Cardiac fibroblast (primary cell): ENCODE data around the gene GIGYF1.
"Not testable (repeated sequence)": the region's sequence is repeated elsewhere in the genome, so short reads cannot be mapped to it uniquely, and the experiment has no call there.

Experiments
- DNase-seq, 2 donors: peaks; one replicate each; pipeline versions ENCODE4 v3.0.0 to v3.0.0-alpha.2; 2010; ENCODE audit warnings: low read depth in 2 of 2
- H3K4me3 ChIP-seq, 2 donors: replicated peaks in 1 of 2; 1 replicate in 1 of 2; 2 replicates in 1 of 2; pipeline ENCODE4 v1.5.1; 2011; ENCODE audit warnings: low read depth in 2 of 2, low read length in 2 of 2, mild to moderate bottlenecking in 2 of 2, moderate library complexity in 1 of 2
- CTCF ChIP-seq: IDR thresholded peaks from one replicate; pipeline ENCODE4 v1.5.1; 2011; ENCODE audit warnings: low read depth, mild to moderate bottlenecking, low read length, inconsistent platforms

GIGYF1 gene

GRCh38 chr7:100720279-100720670, 26.2 kb upstream of the GIGYF1 start, which contains the start of gene EPO:
Gene EPO (plus strand): TSS chr7:100720468. CDS start chr7:100720981, 513 bp downstream.
- TF ChIP-seq CTCF, result no peak
- no peak for DNase-seq
- H3K4me3 ChIP-seq, result no peak within 1 kb of the TSS

GRCh38 chr7:100719523-100720278, 25.7 kb upstream of the GIGYF1 start:
- peak; percentile 45 to 50 for DNase-seq
- no peak overlapping the region for H3K4me3 ChIP-seq
- TF ChIP-seq CTCF, result peak; percentile 35

DNA sequence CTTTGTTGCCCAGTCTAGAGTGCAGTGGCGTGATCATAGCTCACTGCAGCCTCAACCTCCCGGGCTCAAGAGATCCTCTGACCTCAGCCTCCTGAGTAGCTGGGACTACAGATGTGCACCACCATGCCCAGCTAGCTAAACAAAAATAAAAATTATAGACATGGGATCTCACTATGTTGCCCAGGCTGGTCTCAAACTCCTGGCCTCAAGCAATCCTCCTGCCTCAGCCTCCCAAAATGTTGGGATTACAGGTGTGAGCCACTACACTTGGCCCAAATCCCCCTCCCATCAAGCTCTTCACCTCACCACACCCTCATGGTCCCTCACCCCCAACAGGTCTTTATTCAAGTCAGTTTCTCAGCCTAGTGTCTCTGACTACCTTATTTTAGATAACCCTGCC, 23.0 kb upstream of the GIGYF1 start:
- H3K4me3 ChIP-seq, result not testable (repeated sequence)

GRCh38 chr7:100714725-100715124, 20.7 kb upstream of the GIGYF1 start:
- H3K4me3 ChIP-seq, result no peak overlapping the region
- no peak for TF ChIP-seq CTCF
- DNase-seq, result no peak

More for the DNA sequence above, 23.0 kb upstream of the GIGYF1 start:
- DNase-seq, result not testable (repeated sequence)

DNA sequence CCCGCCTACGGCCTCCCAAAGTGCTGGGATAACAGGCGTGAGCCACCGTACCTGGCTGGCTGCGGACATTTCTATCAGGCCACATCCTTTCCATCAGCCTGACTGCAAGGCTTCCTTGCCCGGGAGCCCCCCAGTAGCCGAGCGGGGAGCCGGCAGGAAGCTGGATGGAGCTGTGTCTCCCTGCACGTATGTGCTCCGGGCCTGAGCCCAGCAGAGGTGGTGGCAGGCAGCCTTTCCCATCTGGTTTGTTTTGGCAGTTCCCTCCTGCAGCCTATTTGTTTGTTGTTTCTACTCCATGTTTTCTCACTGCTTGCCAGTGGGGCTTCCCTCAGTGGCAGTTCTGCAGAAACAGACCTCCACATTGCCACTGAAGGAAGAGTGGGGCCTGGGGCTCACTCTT, 17.3 kb upstream of the GIGYF1 start:
- H3K4me3 ChIP-seq, result no peak overlapping the region
- TF ChIP-seq CTCF, result no peak
- no peak for DNase-seq

- no peak overlapping the region for H3K4me3 ChIP-seq
- DNase-seq, result no peak
- no peak for TF ChIP-seq CTCF
Observed at GRCh38 chr7:100710452-100710851, 16.4 kb upstream of the GIGYF1 start.

DNA sequence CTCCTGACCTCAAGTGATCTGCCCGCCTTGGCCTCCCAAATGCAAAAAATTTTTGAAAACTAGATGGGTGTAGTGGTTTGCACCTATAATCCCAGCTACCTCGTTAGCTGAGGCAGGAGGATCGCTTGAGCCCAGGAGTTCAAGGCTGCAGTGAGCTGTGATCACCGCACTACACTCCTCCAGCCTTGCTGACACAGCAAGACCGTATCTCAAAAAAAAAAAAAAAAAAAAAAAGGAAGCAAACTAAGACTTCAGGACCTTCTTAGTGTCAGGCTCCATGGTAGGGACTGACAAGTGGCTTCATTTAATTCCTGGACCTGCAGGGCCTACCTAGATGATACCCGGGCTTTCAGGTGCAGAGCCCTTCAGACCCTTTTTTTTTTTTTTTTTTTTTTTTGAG, 14.3 kb upstream of the GIGYF1 start:
- DNase-seq, result no peak
- TF ChIP-seq CTCF, result no peak

More for the DNA sequence above, 14.3 kb upstream of the GIGYF1 start:
- no peak overlapping the region for H3K4me3 ChIP-seq
